Adrenal gland (tissue), 12 donors: ENCODE measurements around the gene TLR6. TPM values are rescaled to one million over a fixed set of nuclear protein-coding genes. Genes with fewer than 3 reads are reported as not detected.
A peak's percentile ranks its signal among the peaks of the same experiment; 100 is the strongest.

Experiments
- DNase-seq, 7 donors: peaks; one replicate each; pipeline ENCODE4 v3.0.0-alpha.2; 2019 to 2020
- H3K27ac ChIP-seq, 5 donors: fragments of 200-600 bp; sonication (generic) in 4 of 5; 1 replicate in 3 of 5; 2 replicates in 2 of 5; pipeline versions ENCODE4 v1.5.1 to v1.8.0; 2016 to 2020; ENCODE audit warnings: mild to moderate bottlenecking in 1 of 5
- H3K27me3 ChIP-seq: fragments of 200-600 bp; 2 replicates; pipeline ENCODE4 v1.8.0; 2021
- H3K36me3 ChIP-seq, 2 donors: fragments of 200-600 bp; replicated peaks in 1 of 2; 1 replicate in 1 of 2; 2 replicates in 1 of 2; pipeline versions ENCODE4 v1.5.1 to v1.8.0; 2018 to 2022
- H3K4me1 ChIP-seq, 2 donors: fragments of 200-600 bp; replicated peaks in 1 of 2; 1 replicate in 1 of 2; 2 replicates in 1 of 2; pipeline versions ENCODE4 v1.5.1 to v1.8.0; 2018 to 2021
- H3K4me3 ChIP-seq, 4 donors: fragments of 200-600 bp; sonication (generic) in 3 of 4; one replicate each; pipeline ENCODE4 v1.5.1; 2016 to 2018
- H3K9me3 ChIP-seq, 3 donors: fragments of 200-600 bp; sonication (generic) in 1 of 3; replicated peaks in 1 of 3; 1 replicate in 2 of 3; 2 replicates in 1 of 3; pipeline versions ENCODE4 v1.5.1 to v1.8.0; 2016 to 2021
- POLR2A ChIP-seq, 2 donors: fragments of 450-650 bp; IDR thresholded peaks; one replicate each; pipeline ENCODE4 v1.6.1; 2017; ENCODE audit warnings: antibody characterized with exemption in 2 of 2, mild to moderate bottlenecking in 2 of 2, moderate library complexity in 1 of 2
- WGBS, 4 donors: extraction: QIAGEN DNeasy Blood & Tissue Kit in 2 of 4; methylation state at CpG; one replicate each; pipeline versions ENCODE4 v1.1.5 to v1.1.7; 2013 to 2017; 5-methylcytosine and 5-hydroxymethylcytosine counted together
- intact Hi-C, 2 donors: fragments of 100-400 bp; cut with DNase I; formaldehyde crosslinking; loops; one replicate each; pipeline versions ENCODE4 v1.14.1 to v1.15.0; 2022 to 2023
- polyA plus RNA-seq, 3 donors: library from polyadenylated mRNA; stranded (reverse); fragments of 200-250 nt in 2 of 3; fragments of 350-450 nt in 1 of 3; fragmentation: Illumina TruSeq in 1 of 3; extraction: RNeasy Lipid Tissue Mini Kit (QIAGEN cat#74804) in 1 of 3; gene quantifications; one replicate each; pipeline ENCODE4 v1.2.3, GENCODE V29; 2013 to 2014
- total RNA-seq, 9 donors: library from RNA; depleted of rRNA in 4 of 9; stranded (reverse); fragments of >200 nt in 4 of 9; fragments of 120-200 nt in 1 of 9; fragmentation: NEBNext Ultra II Directional in 1 of 9; extraction: Animal tissue kit (Norgen Biotek cat#: 25700) in 1 of 9; gene quantifications; one replicate each; pipeline versions ENCODE4 v1.1.0 to v1.2.4, GENCODE V29; 2013 to 2023
- TF ChIP-seq, protein P1 (sequence below), 6 experiments: fragments of 450-650 bp in 4 of 6; fragments of 200-600 bp in 2 of 6; sonication (generic) in 1 of 6; IDR thresholded peaks; 1 replicate in 5 of 6; 2 replicates in 1 of 6; pipeline versions ENCODE4 v1.5.1 to v1.8.0; 2016 to 2021; ENCODE audit warnings: antibody characterized with exemption in 6 of 6, mild to moderate bottlenecking in 2 of 6, moderate library complexity in 1 of 6
- donor health status: healthy with polysubstance abuse.
- donor health status: Bipolar disorder and iron deficiency.
- donor health status: DM: yes; HTN: yes; CAD: no.
- donor health status: DM: no; HTN: no; CAD: no.
- donor health status: DM: no; HTN: no; CAD: no.
- donor health status: DM: yes; HTN: yes; CAD: no.

The TLR6 gene
- total and polyA plus RNA-seq, 12 donors = 0.80 to 14.4 (median 5.4) TPM

DNA sequence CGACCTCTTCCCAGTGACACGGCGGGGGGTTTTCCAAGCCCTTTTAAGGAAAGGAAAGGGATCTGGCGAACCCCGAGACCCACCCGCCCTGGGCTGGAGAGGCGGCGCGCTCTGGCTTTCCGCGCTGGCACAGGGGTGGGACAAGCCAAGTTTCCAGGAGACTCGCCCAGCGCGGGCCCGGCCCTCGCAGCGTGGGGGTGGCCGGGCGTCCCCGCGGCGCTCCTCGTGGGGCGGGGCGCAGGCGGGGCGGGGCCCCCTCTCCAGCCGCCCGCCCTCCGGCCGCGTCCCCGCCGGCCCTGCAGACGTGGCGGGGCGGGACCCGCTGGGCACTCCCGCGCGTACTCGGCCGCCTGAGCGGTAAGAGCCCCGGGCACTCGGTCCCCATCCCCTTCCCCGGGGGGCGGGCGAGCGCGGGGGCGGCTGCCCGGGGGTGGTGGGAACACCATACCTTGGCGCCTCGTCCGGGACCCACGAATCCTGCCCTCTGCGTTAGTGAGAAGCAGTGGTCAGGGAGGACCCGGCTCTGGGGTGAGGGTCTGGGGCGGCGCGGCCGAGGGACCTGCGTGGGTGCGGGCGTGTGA is 11.0 kb upstream of the TLR6 start, which contains the start of gene FAM114A1:
Gene FAM114A1 (plus strand): TSS at position 329 of the 581 bp plus-strand sequence. CDS start 10,273 bp downstream, outside the sequence.
- H3K36me3 ChIP-seq = peaks cover 0 to 7% of the 10 kb centered on the region in 2 donors
- no peaks in the 10 kb centered on the region for H3K9me3 ChIP-seq
- WGBS, 4 donors = 0 to 1% (median 0%) methylated on average over 10 to 66 of the region's 66 CpGs
- DNase-seq = peak; percentile 81 to 88 (median 85)
- peaks cover 24 to 47% of the 10 kb centered on the region in 2 donors for H3K4me1 ChIP-seq
- peak; percentile 40 to 84 for TF ChIP-seq POLR2A (IDR thresholded peaks at IDR 0.05)
- TF ChIP-seq, protein P1, sequence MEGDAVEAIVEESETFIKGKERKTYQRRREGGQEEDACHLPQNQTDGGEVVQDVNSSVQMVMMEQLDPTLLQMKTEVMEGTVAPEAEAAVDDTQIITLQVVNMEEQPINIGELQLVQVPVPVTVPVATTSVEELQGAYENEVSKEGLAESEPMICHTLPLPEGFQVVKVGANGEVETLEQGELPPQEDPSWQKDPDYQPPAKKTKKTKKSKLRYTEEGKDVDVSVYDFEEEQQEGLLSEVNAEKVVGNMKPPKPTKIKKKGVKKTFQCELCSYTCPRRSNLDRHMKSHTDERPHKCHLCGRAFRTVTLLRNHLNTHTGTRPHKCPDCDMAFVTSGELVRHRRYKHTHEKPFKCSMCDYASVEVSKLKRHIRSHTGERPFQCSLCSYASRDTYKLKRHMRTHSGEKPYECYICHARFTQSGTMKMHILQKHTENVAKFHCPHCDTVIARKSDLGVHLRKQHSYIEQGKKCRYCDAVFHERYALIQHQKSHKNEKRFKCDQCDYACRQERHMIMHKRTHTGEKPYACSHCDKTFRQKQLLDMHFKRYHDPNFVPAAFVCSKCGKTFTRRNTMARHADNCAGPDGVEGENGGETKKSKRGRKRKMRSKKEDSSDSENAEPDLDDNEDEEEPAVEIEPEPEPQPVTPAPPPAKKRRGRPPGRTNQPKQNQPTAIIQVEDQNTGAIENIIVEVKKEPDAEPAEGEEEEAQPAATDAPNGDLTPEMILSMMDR (IDR thresholded peaks at IDR 0.05) = no peak
- H3K27me3 ChIP-seq = no peaks in the 10 kb centered on the region
- H3K4me3 ChIP-seq = peak within 1 kb of the TSS; percentile 60 to 93 (median 86)
- intact Hi-C loops = loop anchor here in 1 of 2 donors (10.0 kb wide), 1 partner anchor 103 kb away; no protein-coding TSS in a partner anchor
- peak within 1 kb of the TSS; percentile 84 to 99 (median 96) for H3K27ac ChIP-seq

DNA sequence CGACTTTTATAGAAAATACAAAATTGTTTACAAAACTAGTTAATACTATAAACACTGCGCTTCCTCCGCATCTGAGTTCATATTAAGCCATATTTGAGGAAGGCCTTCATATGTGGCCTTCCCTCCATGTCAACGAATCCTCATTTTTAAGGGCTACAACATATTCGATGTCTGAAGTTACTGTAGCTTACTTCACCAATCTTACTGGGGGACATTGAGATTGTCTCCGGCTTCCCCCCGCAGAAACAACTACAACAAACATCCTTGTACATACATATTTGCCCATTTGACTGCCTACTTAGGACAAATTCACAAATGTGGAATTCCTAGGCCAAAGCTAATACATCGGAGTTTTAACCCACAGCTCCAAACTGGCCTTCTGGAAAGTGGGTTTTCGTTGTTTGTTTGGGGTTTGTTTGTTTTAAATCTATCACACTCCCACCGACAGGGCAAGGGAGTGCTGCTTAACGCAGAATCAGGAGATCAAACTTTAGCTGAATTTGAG is 10.4 kb upstream of the TLR6 start:
- peaks cover 0 to 5% of the 10 kb centered on the region in 2 donors for H3K36me3 ChIP-seq
- intact Hi-C loops = loop anchor here in 1 of 2 donors (10.0 kb wide), 1 partner anchor 102 kb away; no protein-coding TSS in a partner anchor
- 46 to 50% (median 50%) methylated on average over 11 of the region's 11 CpGs for whole genome bisulfite sequencing, 4 donors

DNA sequence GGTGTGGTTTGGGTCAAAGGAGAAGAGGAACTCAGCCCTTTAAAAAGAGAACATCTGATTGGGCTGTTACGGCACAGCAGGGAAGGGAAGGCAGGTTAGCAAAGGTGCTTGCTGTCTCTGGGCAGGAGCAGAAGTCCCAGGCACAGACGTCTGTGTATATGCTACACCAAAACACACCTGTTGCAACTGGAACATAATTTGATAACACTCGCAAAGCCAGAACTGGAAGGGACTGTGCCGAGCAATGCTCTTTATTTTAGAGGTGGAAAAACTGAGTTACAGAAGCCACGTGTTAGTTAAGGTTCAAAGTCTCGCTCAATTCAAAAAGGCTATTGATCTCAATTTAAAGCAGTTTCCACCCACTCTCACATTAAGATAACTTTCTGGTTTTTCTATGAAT is 8.8 kb upstream of the TLR6 start:
- no peak overlapping the region for H3K27ac ChIP-seq
- no peaks in the 10 kb centered on the region for H3K27me3 ChIP-seq
- DNase-seq = no peak
- TF ChIP-seq POLR2A (IDR thresholded peaks at IDR 0.05) = no peak
- intact Hi-C loops = loop anchor here in 1 of 2 donors (10.0 kb wide), 1 partner anchor 101 kb away; no protein-coding TSS in a partner anchor
- peaks cover 18 to 29% of the 10 kb centered on the region in 2 donors for H3K4me1 ChIP-seq
- no peaks in the 10 kb centered on the region for H3K9me3 ChIP-seq
- WGBS, 4 donors = 78 to 87% (median 81%) methylated on average over 6 of the region's 6 CpGs
- H3K36me3 ChIP-seq = no peaks in the 10 kb centered on the region
- no peak overlapping the region for H3K4me3 ChIP-seq

More for the DNA sequence above, 10.4 kb upstream of the TLR6 start:
- Histone ChIP-seq H3K27ac (peak overlapping the region; percentile 41 to 99 (median 96)), H3K27me3 (no peaks in the 10 kb centered on the region), H3K9me3 (no peaks in the 10 kb centered on the region), H3K4me1 (peaks cover 22 to 42% of the 10 kb centered on the region in 2 donors), H3K4me3 (peak overlapping the region in 3 of 4 donors; percentile 10 to 93 (median 91))
- no peak for DNase-seq
- TF ChIP-seq POLR2A (IDR thresholded peaks at IDR 0.05) = no peak
- TF ChIP-seq, protein P1 (IDR thresholded peaks at IDR 0.05) = peak in 3 of 6 experiments; percentile 11 to 29 (median 11)

DNA sequence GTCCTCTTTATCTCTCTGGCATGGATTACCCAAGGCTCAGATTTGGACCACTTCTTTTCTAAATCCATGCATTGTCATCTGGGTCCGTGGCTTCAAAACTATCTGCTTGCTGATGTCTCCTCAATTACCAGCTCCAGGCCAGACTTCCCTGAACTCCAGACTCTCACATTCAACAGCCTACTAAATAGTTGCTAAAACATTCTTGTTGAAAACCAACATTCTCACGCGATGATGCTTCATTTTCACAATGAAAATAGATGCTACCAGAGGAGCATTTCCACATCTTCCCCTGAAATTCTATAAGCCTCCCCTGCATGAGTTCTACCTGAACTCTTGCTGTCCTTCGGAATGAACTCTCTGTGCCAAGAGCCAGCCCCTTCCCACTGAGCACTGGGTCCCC is 5.2 kb upstream of the TLR6 start:
- intact Hi-C loops = loop anchor here in 1 of 2 donors (10.0 kb wide), 1 partner anchor 97 kb away; no protein-coding TSS in a partner anchor
- 90 to 94% (median 92%) methylated on average over 4 of the region's 4 CpGs for WGBS, 4 donors
- TF ChIP-seq POLR2A (IDR thresholded peaks at IDR 0.05) = no peak
- TF ChIP-seq, protein P1 (IDR thresholded peaks at IDR 0.05) = no peak
- Histone ChIP-seq H3K4me1 (peaks cover 15 to 16% of the 10 kb centered on the region in 2 donors), H3K27me3 (no peaks in the 10 kb centered on the region), H3K27ac (no peak overlapping the region), H3K36me3 (no peaks in the 10 kb centered on the region), H3K4me3 (no peak overlapping the region), H3K9me3 (no peaks in the 10 kb centered on the region)
- no peak for DNase-seq
